ENCODE data around the gene TAOK2. TPM values are rescaled to one million over a fixed set of nuclear protein-coding genes. Genes with fewer than 3 reads are reported as not detected.

Gene TAOK2
- total and polyA plus RNA-seq, 2 experiments from 2014 or later = 24.5 to 33.4 TPM

- H3K36me3 ChIP-seq (replicated peaks; ENCODE audit: insufficient read depth, low read depth) = no peaks in the 10 kb centered on the region
- no peak overlapping the region for H3K4me3 ChIP-seq
- H3K27me3 ChIP-seq = peaks cover 12% of the 10 kb centered on the region
- no peaks in the 10 kb centered on the region for H4K20me1 ChIP-seq (ENCODE audit: insufficient read depth, poor library complexity, severe bottlenecking)
- H3K79me2 ChIP-seq = no peaks in the 10 kb centered on the region
- DNase-seq (ENCODE audit: low spot score) = no peak
- WGBS (ENCODE audit: low lambda C conversion rate, missing lambda C conversion rate) = 93% methylated on average over 16 of the region's 18 CpGs
- TF ChIP-seq EZH2phosphoT487 (IDR thresholded peaks at IDR 0.05; ENCODE audit: low read depth, severe bottlenecking, unreplicated experiment) (no peak), EZH2 (IDR thresholded peaks at IDR 0.05; ENCODE audit: borderline replicate concordance) (no peak), CTCF (IDR thresholded peaks at IDR 0.05; ENCODE audit: poor library complexity) (no peak)
- no peaks in the 10 kb centered on the region for H3K9me2 ChIP-seq (replicated peaks; ENCODE audit: insufficient read depth)
- H3K4me1 ChIP-seq (ENCODE audit: insufficient read depth) = no peaks in the 10 kb centered on the region
- H3K4me2 ChIP-seq = no peak overlapping the region
- H3K27ac ChIP-seq = no peak overlapping the region
- no peaks in the 10 kb centered on the region for H3K9me3 ChIP-seq (ENCODE audit: low read depth)
- H2AFZ ChIP-seq = no peak overlapping the region
Measured at GRCh38 chr16:30006095-30006473, 32.4 kb downstream of the TAOK2 start.

- no peaks in the 10 kb centered on the region for H3K9me2 ChIP-seq (replicated peaks; ENCODE audit: insufficient read depth)
- WGBS (ENCODE audit: low lambda C conversion rate, missing lambda C conversion rate) = 94% methylated on average over 32 of the region's 34 CpGs
Measured at GRCh38 chr16:30006659-30007377, 33.1 kb downstream of the TAOK2 start.

GRCh38 chr16:30007378-30007895 is 33.8 kb downstream of the TAOK2 start:
- WGBS (ENCODE audit: low lambda C conversion rate, missing lambda C conversion rate) = 78% methylated on average over 11 of the region's 11 CpGs

More at GRCh38 chr16:30006659-30007377, 33.1 kb downstream of the TAOK2 start:
- TF ChIP-seq EZH2 (IDR thresholded peaks at IDR 0.05; ENCODE audit: borderline replicate concordance) (no peak), CTCF (IDR thresholded peaks at IDR 0.05; ENCODE audit: poor library complexity) (no peak), EZH2phosphoT487 (IDR thresholded peaks at IDR 0.05; ENCODE audit: low read depth, severe bottlenecking, unreplicated experiment) (no peak)
- no peak overlapping the region for H2AFZ ChIP-seq
- H3K9me3 ChIP-seq (ENCODE audit: low read depth) = no peaks in the 10 kb centered on the region
- no peaks in the 10 kb centered on the region for H3K36me3 ChIP-seq (replicated peaks; ENCODE audit: insufficient read depth, low read depth)
- no peak overlapping the region for H3K4me2 ChIP-seq
- H3K4me1 ChIP-seq (ENCODE audit: insufficient read depth) = no peaks in the 10 kb centered on the region
- H3K79me2 ChIP-seq = no peaks in the 10 kb centered on the region
- H3K27ac ChIP-seq = no peak overlapping the region
- peaks cover 20% of the 10 kb centered on the region for H3K27me3 ChIP-seq
- no peak overlapping the region for H3K4me3 ChIP-seq
- DNase-seq (ENCODE audit: low spot score) = no peak
- H4K20me1 ChIP-seq (ENCODE audit: insufficient read depth, poor library complexity, severe bottlenecking) = no peaks in the 10 kb centered on the region

More at GRCh38 chr16:30007378-30007895, 33.8 kb downstream of the TAOK2 start:
- Histone ChIP-seq H3K9me2 (replicated peaks; ENCODE audit: insufficient read depth) (no peaks in the 10 kb centered on the region), H3K4me2 (no peak overlapping the region), H3K36me3 (replicated peaks; ENCODE audit: insufficient read depth, low read depth) (no peaks in the 10 kb centered on the region), H3K27ac (no peak overlapping the region), H3K27me3 (peaks cover 25% of the 10 kb centered on the region), H3K79me2 (no peaks in the 10 kb centered on the region), H2AFZ (no peak overlapping the region), H3K9me3 (ENCODE audit: low read depth) (no peaks in the 10 kb centered on the region), H4K20me1 (ENCODE audit: insufficient read depth, poor library complexity, severe bottlenecking) (no peaks in the 10 kb centered on the region), H3K4me3 (no peak overlapping the region), H3K4me1 (ENCODE audit: insufficient read depth) (no peaks in the 10 kb centered on the region)
- no peak for TF ChIP-seq CTCF (IDR thresholded peaks at IDR 0.05; ENCODE audit: poor library complexity)
- TF ChIP-seq EZH2phosphoT487 (IDR thresholded peaks at IDR 0.05; ENCODE audit: low read depth, severe bottlenecking, unreplicated experiment) = no peak
- TF ChIP-seq EZH2 (IDR thresholded peaks at IDR 0.05; ENCODE audit: borderline replicate concordance) = no peak
- DNase-seq (ENCODE audit: low spot score) = no peak
